Esophagus squamous epithelium (tissue), 5 donors: ENCODE data around the gene RSPH9. TPM values are rescaled to one million over a fixed set of nuclear protein-coding genes. Genes with fewer than 3 reads are reported as not detected.

Experiments
- DNase-seq: peaks from one replicate; lab custom pipeline; 2025; lab: John Stamatoyannopoulos, UW
- H3K27ac ChIP-seq, 4 donors: fragments of 200-600 bp; sonication (generic); one replicate each; pipeline ENCODE4 v1.5.1; 2016 to 2019; ENCODE audit warnings: mild to moderate bottlenecking in 1 of 4
- H3K27me3 ChIP-seq, 4 donors: fragments of 200-600 bp; sonication (generic); 1 replicate in 3 of 4; 2 replicates in 1 of 4; pipeline versions ENCODE4 v1.5.1 to v1.6.0; 2017 to 2021; ENCODE audit warnings: antibody characterized with exemption in 1 of 4
- H3K36me3 ChIP-seq, 3 donors: fragments of 200-600 bp; sonication (generic); one replicate each; pipeline ENCODE4 v1.5.1; 2016 to 2019
- H3K4me1 ChIP-seq, 3 donors: fragments of 200-600 bp; sonication (generic); one replicate each; pipeline ENCODE4 v1.5.1; 2017 to 2019
- H3K4me3 ChIP-seq, 4 donors: fragments of 200-600 bp; sonication (generic); 1 replicate in 3 of 4; 2 replicates in 1 of 4; pipeline ENCODE4 v1.5.1; 2016 to 2019; ENCODE audit warnings: mild to moderate bottlenecking in 2 of 4, moderate library complexity in 1 of 4
- H3K9me3 ChIP-seq, 3 donors: fragments of 200-600 bp; sonication (generic); one replicate each; pipeline ENCODE4 v1.5.1; 2016 to 2019
- POLR2A ChIP-seq, 4 donors: fragments of 450-650 bp; IDR thresholded peaks; one replicate each; pipeline ENCODE4 v1.6.1; 2017; ENCODE audit warnings: antibody characterized with exemption in 4 of 4, mild to moderate bottlenecking in 4 of 4, moderate library complexity in 3 of 4
- WGBS, 2 donors: methylation state at CpG; one replicate each; pipeline ENCODE4 v1.1.5; 2018; 5-methylcytosine and 5-hydroxymethylcytosine counted together
- intact Hi-C: fragments of 100-400 bp; cut with DNase I; formaldehyde crosslinking; loops from one replicate; pipeline ENCODE4 v1.15.0; 2022
- total RNA-seq, 4 donors: library from RNA; depleted of rRNA; stranded (reverse); fragments of >200 nt; gene quantifications; one replicate each; pipeline ENCODE4 v1.1.0, GENCODE V29; 2016
- TF ChIP-seq, protein P1 (sequence below), 6 experiments: fragments of 450-650 bp in 4 of 6; fragments of 200-600 bp in 2 of 6; sonication (generic) in 2 of 6; IDR thresholded peaks; one replicate each; pipeline ENCODE4 v1.5.1; 2016 to 2019; ENCODE audit warnings: antibody characterized with exemption in 6 of 6, mild to moderate bottlenecking in 4 of 6, moderate library complexity in 4 of 6
- donor health status: DM: yes; HTN: yes; CAD: no.

The RSPH9 gene
- total RNA-seq, 4 donors from 2014 or later = 0.15 to 0.38 TPM; not detected in 2

DNA sequence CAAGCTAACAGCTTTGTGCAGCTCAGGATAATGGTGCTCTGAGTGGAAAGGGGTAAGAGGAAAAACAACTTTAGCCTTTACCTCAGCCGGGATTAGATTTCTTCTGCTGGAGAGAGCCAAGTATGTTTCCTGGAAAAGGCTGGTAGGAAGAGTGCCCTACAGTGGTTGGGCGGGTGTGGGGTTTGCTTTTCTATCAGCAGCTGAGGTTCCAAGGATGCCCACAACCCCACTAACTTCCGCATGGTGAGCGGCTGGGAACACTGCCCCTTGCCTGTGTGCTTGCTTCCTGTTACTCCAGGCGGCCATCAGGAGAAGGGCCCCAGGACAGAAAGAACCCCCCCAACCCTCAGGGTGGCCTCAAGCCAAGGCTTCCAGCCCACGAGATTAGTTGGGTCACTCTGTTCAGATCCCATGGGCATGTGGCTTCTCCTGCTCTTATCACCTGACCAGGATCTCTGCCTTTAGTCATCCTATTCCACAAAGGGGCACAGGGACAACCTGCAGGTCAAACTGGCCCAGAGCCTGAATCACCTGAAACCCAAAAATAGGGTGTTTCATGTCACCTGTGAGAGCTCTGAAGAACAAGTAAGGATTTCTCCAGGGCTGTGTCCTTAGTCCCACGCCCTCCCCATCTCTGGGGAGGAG lies 32.2 kb downstream of the RSPH9 start:
- Histone ChIP-seq H3K27me3 (no peaks in the 10 kb centered on the region), H3K27ac (no peak overlapping the region), H3K4me1 (peaks cover 0 to 24% (median 0%) of the 10 kb centered on the region in 3 donors), H3K36me3 (peaks cover 30 to 100% (median 32%) of the 10 kb centered on the region in 3 donors), H3K9me3 (no peaks in the 10 kb centered on the region), H3K4me3 (no peak overlapping the region)
- DNase-seq = no peak
- intact Hi-C loops = no loop called here
- TF ChIP-seq POLR2A (IDR thresholded peaks at IDR 0.05) = no peak
- TF ChIP-seq, protein P1, sequence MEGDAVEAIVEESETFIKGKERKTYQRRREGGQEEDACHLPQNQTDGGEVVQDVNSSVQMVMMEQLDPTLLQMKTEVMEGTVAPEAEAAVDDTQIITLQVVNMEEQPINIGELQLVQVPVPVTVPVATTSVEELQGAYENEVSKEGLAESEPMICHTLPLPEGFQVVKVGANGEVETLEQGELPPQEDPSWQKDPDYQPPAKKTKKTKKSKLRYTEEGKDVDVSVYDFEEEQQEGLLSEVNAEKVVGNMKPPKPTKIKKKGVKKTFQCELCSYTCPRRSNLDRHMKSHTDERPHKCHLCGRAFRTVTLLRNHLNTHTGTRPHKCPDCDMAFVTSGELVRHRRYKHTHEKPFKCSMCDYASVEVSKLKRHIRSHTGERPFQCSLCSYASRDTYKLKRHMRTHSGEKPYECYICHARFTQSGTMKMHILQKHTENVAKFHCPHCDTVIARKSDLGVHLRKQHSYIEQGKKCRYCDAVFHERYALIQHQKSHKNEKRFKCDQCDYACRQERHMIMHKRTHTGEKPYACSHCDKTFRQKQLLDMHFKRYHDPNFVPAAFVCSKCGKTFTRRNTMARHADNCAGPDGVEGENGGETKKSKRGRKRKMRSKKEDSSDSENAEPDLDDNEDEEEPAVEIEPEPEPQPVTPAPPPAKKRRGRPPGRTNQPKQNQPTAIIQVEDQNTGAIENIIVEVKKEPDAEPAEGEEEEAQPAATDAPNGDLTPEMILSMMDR (IDR thresholded peaks at IDR 0.05) = no peak
- WGBS, 2 donors = 82 to 89% methylated on average over 5 to 6 of the region's 7 CpGs

GRCh38 chr6:43677759-43678158 lies 32.9 kb downstream of the RSPH9 start:
- Histone ChIP-seq H3K4me1 (peaks cover 0 to 22% (median 0%) of the 10 kb centered on the region in 3 donors), H3K27ac (no peak overlapping the region), H3K36me3 (peaks cover 30 to 100% (median 32%) of the 10 kb centered on the region in 3 donors), H3K4me3 (no peak overlapping the region), H3K9me3 (no peaks in the 10 kb centered on the region), H3K27me3 (no peaks in the 10 kb centered on the region)
- no peak for TF ChIP-seq POLR2A (IDR thresholded peaks at IDR 0.05)
- TF ChIP-seq, protein P1 (IDR thresholded peaks at IDR 0.05) = no peak
- WGBS, 2 donors = 84 to 93% methylated on average over 3 to 7 of the region's 7 CpGs
- no peak for DNase-seq
- intact Hi-C loops = no loop called here

DNA sequence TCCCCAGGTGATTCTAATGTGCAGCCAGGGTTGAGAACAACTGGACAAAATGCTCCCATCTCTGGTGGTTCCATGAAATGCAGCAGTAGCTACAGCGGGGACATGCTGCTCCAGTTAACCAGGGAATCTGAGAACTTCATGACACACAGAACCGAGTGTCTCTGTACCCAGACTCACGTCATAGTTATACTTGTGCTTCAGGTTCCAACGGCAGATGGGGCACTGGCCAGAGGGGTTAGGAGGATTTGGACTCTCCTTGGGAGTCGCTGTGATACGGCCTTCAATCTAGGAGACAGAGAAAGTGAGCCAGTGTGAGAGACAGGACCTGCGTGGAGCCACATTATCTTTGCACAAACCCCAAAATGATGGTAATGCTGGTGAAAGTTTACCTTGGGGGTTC lies 33.5 kb downstream of the RSPH9 start:
- DNase-seq = no peak
- WGBS, 2 donors = 91 to 92% methylated on average over 5 to 7 of the region's 7 CpGs
- intact Hi-C loops = no loop called here
- Histone ChIP-seq H3K4me3 (no peak overlapping the region), H3K27ac (no peak overlapping the region), H3K27me3 (no peaks in the 10 kb centered on the region), H3K36me3 (peaks cover 28 to 100% (median 29%) of the 10 kb centered on the region in 3 donors), H3K4me1 (peaks cover 0 to 21% (median 0%) of the 10 kb centered on the region in 3 donors), H3K9me3 (no peaks in the 10 kb centered on the region)
- TF ChIP-seq, protein P1 (IDR thresholded peaks at IDR 0.05) = no peak
- no peak for TF ChIP-seq POLR2A (IDR thresholded peaks at IDR 0.05)

DNA sequence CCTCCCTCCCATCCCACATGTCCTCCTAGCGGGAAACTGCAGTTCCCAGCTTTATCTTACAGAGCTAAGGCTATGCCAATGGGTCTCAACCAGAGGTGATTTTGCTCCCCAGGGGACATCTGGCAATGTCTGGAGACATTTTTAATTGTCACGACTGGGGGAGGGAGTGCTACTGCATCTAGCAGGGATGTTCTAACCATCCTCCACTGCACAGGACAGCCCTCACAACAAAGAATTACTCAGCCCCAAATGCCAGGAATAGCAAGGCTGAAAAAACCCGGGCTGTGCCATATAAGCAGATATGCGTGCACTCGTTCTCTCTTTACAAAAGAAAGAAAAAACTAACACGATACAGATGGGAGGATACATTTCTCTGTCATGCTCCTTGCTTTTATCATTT lies 34.2 kb downstream of the RSPH9 start:
- Histone ChIP-seq H3K4me1 (peaks cover 0 to 21% (median 0%) of the 10 kb centered on the region in 3 donors), H3K27ac (no peak overlapping the region), H3K9me3 (no peaks in the 10 kb centered on the region), H3K4me3 (no peak overlapping the region), H3K36me3 (peaks cover 21 to 100% (median 28%) of the 10 kb centered on the region in 3 donors), H3K27me3 (no peaks in the 10 kb centered on the region)
- intact Hi-C loops = no loop called here
- 87 to 93% methylated on average over 6 of the region's 6 CpGs for WGBS, 2 donors
- no peak for TF ChIP-seq POLR2A (IDR thresholded peaks at IDR 0.05)
- TF ChIP-seq, protein P1 (IDR thresholded peaks at IDR 0.05) = no peak
- no peak for DNase-seq

- peaks cover 0 to 36% (median 0%) of the 10 kb centered on the region in 3 donors for H3K4me1 ChIP-seq
- intact Hi-C loops = no loop called here
- WGBS, 2 donors = 73 to 83% methylated on average over 8 of the region's 11 CpGs
- H3K4me3 ChIP-seq = no peak overlapping the region
- no peak for DNase-seq
- H3K27me3 ChIP-seq = no peaks in the 10 kb centered on the region
- no peak overlapping the region for H3K27ac ChIP-seq
- no peak for TF ChIP-seq POLR2A (IDR thresholded peaks at IDR 0.05)
- TF ChIP-seq, protein P1 (IDR thresholded peaks at IDR 0.05) = no peak
- no peaks in the 10 kb centered on the region for H3K9me3 ChIP-seq
- peaks cover 14 to 97% (median 16%) of the 10 kb centered on the region in 3 donors for H3K36me3 ChIP-seq
These were observed 35.7 kb downstream of the RSPH9 start for GRCh38 chr6:43680308-43681200.
